Activated naive CD8-positive, alpha-beta T cell (primary cell): Measurements from ENCODE around the gene CCDC141.

ENCODE experiments used
- H3K27ac Mint-ChIP-seq: one replicate; pipeline ENCODE4 v1.8.0; 2021; ENCODE audit warnings: mixed read lengths
- H3K27me3 Mint-ChIP-seq: one replicate; pipeline ENCODE4 v1.8.0; 2021; ENCODE audit warnings: mixed read lengths
- H3K36me3 Mint-ChIP-seq: one replicate; pipeline ENCODE4 v1.8.0; 2021; ENCODE audit warnings: mixed read lengths
- H3K4me1 Mint-ChIP-seq: one replicate; pipeline ENCODE4 v1.8.0; 2021; ENCODE audit warnings: low read depth, mixed read lengths
- H3K4me3 Mint-ChIP-seq: one replicate; pipeline ENCODE4 v1.8.0; 2021; ENCODE audit warnings: mild to moderate bottlenecking, mixed read lengths
- H3K9me3 Mint-ChIP-seq: one replicate; pipeline ENCODE4 v1.8.0; 2021; ENCODE audit warnings: low read depth, mixed read lengths

Gene CCDC141

DNA sequence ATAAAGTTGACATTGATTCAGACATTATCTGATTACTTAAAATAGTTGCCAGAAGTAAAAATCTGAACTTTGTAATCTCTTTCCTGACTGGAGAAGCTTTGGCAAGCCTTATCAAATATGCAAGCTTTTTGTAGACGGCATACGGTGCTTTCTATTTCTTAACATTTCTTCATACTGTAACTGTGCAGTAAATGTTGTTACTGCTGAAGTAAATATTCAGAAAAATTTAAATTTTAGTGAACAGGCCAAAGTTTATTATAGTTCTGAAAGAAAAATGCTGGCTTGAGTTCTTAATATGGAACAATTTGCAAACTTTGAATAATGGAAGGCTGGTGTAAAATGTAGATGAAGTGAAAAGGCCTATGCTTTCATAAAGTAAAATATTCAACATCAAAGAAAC lies 244.5 kb downstream of the CCDC141 start:
- Mint-ChIP-seq H3K36me3 (peaks cover 7% of the 10 kb centered on the region), H3K9me3 (no peaks in the 10 kb centered on the region), H3K27me3 (no peaks in the 10 kb centered on the region), H3K4me1 (no peaks in the 10 kb centered on the region), H3K4me3 (no peak overlapping the region), H3K27ac (no peak overlapping the region)

DNA sequence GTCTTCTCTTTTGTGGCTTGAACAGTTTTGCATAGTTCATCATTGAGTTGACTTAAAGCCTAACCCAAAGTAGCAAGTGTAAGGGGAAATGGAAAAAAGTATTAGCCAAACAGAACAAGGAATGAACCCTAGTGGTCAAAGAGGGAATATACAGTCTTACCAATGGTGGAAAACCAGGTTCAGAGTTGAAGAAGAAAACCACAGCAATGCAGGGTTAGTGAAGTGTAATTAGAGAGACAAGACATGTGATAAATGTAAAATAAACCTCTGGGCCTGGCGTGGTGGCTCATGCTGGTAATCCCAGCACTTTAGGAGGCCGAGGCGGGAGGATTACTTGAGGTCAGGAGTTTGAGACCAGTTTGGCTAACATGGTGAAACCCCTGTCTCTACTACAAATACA lies 245.1 kb downstream of the CCDC141 start:
- peaks cover 7% of the 10 kb centered on the region for H3K36me3 Mint-ChIP-seq
- H3K27ac Mint-ChIP-seq = no peak overlapping the region
- no peak overlapping the region for H3K4me3 Mint-ChIP-seq
- no peaks in the 10 kb centered on the region for H3K4me1 Mint-ChIP-seq
- H3K27me3 Mint-ChIP-seq = no peaks in the 10 kb centered on the region
- H3K9me3 Mint-ChIP-seq = no peaks in the 10 kb centered on the region

DNA sequence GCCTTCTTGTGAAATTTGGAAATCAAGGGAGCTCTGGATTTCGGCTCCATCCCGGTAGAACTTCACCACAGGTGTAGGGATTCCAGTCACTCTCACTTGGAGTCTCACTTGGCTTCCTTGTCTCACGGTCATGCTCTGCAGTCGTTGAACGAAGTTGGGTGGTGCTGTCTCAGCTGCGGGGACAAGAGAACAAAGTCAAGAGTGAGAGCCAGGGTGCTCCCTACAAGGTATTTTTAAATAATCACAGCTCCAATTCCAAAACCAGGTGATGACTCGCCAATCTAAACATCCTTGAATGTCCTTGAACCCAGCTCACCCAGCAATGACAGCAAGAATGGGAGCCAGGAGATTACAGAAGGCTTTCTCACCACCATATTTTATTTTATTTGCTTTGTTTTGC lies 249.4 kb downstream of the CCDC141 start:
- Mint-ChIP-seq H3K9me3 (no peaks in the 10 kb centered on the region), H3K27ac (no peak overlapping the region), H3K4me3 (no peak overlapping the region), H3K36me3 (peaks cover 14% of the 10 kb centered on the region), H3K4me1 (no peaks in the 10 kb centered on the region), H3K27me3 (no peaks in the 10 kb centered on the region)

GRCh38 chr2:178799305-178799704 lies 250.6 kb downstream of the CCDC141 start:
- H3K27me3 Mint-ChIP-seq = no peaks in the 10 kb centered on the region
- no peaks in the 10 kb centered on the region for H3K9me3 Mint-ChIP-seq
- H3K4me3 Mint-ChIP-seq = no peak overlapping the region

GRCh38 chr2:178796079-178796677 lies 253.8 kb downstream of the CCDC141 start:
- H3K36me3 Mint-ChIP-seq = peaks cover 16% of the 10 kb centered on the region

More at GRCh38 chr2:178799305-178799704, 250.6 kb downstream of the CCDC141 start:
- no peaks in the 10 kb centered on the region for H3K4me1 Mint-ChIP-seq
- peaks cover 11% of the 10 kb centered on the region for H3K36me3 Mint-ChIP-seq
- H3K27ac Mint-ChIP-seq = no peak overlapping the region

GRCh38 chr2:178787934-178788333 lies 262.0 kb downstream of the CCDC141 start:
- H3K4me3 Mint-ChIP-seq = no peak overlapping the region
- H3K27me3 Mint-ChIP-seq = no peaks in the 10 kb centered on the region
- no peak overlapping the region for H3K27ac Mint-ChIP-seq
- H3K9me3 Mint-ChIP-seq = no peaks in the 10 kb centered on the region
- peaks cover 6% of the 10 kb centered on the region for H3K36me3 Mint-ChIP-seq
- no peaks in the 10 kb centered on the region for H3K4me1 Mint-ChIP-seq

More at GRCh38 chr2:178796079-178796677, 253.8 kb downstream of the CCDC141 start:
- Mint-ChIP-seq H3K4me1 (no peaks in the 10 kb centered on the region), H3K4me3 (no peak overlapping the region), H3K9me3 (no peaks in the 10 kb centered on the region), H3K27me3 (no peaks in the 10 kb centered on the region), H3K27ac (no peak overlapping the region)

DNA sequence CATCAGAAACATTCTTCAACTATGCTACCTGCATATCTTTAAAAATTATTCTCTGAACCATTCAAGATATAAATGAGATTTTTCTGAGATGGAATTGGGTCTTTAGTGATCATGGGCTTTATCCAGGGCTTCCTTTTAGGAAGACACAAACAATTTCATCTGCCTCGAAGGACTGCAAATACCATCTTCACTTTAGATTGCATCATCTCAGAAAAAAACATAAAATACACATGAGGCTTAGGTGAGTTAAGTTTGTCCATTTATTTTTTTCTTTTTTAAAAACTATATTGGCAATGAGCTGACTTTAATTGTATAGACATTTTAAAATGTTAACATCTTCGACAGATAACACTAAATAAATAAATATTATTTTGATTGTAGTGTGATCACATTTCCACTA lies 262.8 kb downstream of the CCDC141 start:
- H3K36me3 Mint-ChIP-seq = peaks cover 10% of the 10 kb centered on the region
- H3K4me1 Mint-ChIP-seq = no peaks in the 10 kb centered on the region
- no peak overlapping the region for H3K27ac Mint-ChIP-seq

DNA sequence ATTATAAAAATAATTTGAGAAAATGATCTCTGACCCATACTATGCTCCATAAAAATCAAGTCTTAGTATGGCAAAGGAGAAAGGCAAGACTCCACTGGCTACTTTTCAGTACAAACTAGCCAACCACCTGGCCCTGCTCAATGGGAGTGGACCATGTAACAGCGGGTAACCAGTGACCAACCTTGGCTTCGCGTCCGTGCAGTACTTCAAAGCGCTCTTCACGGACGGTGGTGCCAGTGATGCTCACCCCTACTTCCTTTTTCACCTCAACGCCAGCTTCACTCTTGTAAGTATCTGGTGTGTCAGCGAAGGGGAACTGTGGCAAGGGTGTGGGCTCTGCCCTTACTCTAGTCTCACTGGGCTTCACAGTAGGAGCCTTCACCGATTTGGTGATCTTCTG lies 266.0 kb downstream of the CCDC141 start:
- Mint-ChIP-seq H3K36me3 (peaks cover 8% of the 10 kb centered on the region), H3K4me1 (no peaks in the 10 kb centered on the region), H3K9me3 (no peaks in the 10 kb centered on the region), H3K27me3 (no peaks in the 10 kb centered on the region), H3K27ac (no peak overlapping the region), H3K4me3 (no peak overlapping the region)

More for the DNA sequence above, 262.8 kb downstream of the CCDC141 start:
- Mint-ChIP-seq H3K4me3 (no peak overlapping the region), H3K9me3 (no peaks in the 10 kb centered on the region), H3K27me3 (no peaks in the 10 kb centered on the region)

DNA sequence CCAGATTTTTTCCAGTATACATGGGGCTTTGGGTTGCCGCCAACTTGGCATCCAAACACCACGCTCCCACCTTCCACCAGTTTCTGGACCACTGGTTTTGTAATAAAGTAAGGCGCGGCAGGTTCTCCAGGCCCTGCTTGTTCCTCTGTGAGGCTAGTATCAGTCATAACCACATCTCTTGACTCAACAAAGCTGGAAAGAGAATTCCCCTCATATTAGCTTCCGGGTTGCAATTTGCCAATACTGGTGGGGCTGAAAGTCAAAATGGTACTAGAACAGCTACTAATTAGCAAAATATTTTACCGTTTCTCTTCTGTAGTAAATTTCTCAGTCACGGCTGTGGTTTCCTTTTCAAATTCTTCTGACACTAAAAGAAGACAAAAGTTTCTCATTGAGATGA lies 267.7 kb downstream of the CCDC141 start:
- H3K4me1 Mint-ChIP-seq = no peaks in the 10 kb centered on the region
- H3K27me3 Mint-ChIP-seq = no peaks in the 10 kb centered on the region
- no peaks in the 10 kb centered on the region for H3K9me3 Mint-ChIP-seq
- H3K36me3 Mint-ChIP-seq = peaks cover 14% of the 10 kb centered on the region
- H3K4me3 Mint-ChIP-seq = no peak overlapping the region
- no peak overlapping the region for H3K27ac Mint-ChIP-seq
